Endothelial cell of umbilical vein (primary cell): ENCODE measurements around the gene IGF2BP2. TPM values are rescaled to one million over a fixed set of nuclear protein-coding genes. Genes with fewer than 3 reads are reported as not detected.

Source experiments
- BruUV-seq: library from RNA; stranded (reverse); fragments of 400-500 nt; replicated peaks from 2 replicates; lab custom pipeline; 2021; lab: Mats Ljungman, UMichigan
- CTCF ChIA-PET: fragments of 300-600, 350-600 bp; sonication (Branson Sonifier 250); formaldehyde crosslinking; loops from one replicate; lab custom pipeline; 2021; ENCODE audit warnings: antibody characterized with exemption, inconsistent platforms; lab: Charles Lee
- POLR2A ChIA-PET: fragments of 300-600, 350-600 bp; sonication (Branson Sonifier 250); formaldehyde crosslinking; loops from one replicate; lab custom pipeline; 2021; ENCODE audit warnings: antibody characterized with exemption, inconsistent platforms; lab: Charles Lee
- DNase-seq: peaks from one replicate; pipeline ENCODE4 v3.0.0-alpha.2; 2011; ENCODE audit warnings: low read depth, low spot score
- FAIRE-seq: peaks from 2 replicates; lab custom pipeline; 2011; peaks lifted over from hg19 to GRCh38; lab: Jason Lieb, UNC
- H2AFZ ChIP-seq: 2 replicates; pipeline ENCODE4 v1.6.0; 2012; ENCODE audit warnings: low read depth, low read length, control low read depth, inconsistent platforms
- H3K27ac ChIP-seq: 2 replicates; pipeline ENCODE4 v1.5.1; 2011; ENCODE audit warnings: low read depth, mild to moderate bottlenecking, control low read depth, low read length, moderate library complexity; ENCODE audit not compliant: insufficient read depth
- H3K27me3 ChIP-seq, 2 experiments: 2 replicates each; pipeline versions ENCODE4 v1.6.0 to v1.6.1; 2011; ENCODE audit warnings: low read length in 2 of 2, mixed read lengths in 1 of 2; ENCODE audit not compliant: control insufficient read depth in 2 of 2, insufficient read depth in 2 of 2
- H3K36me3 ChIP-seq, 2 experiments: 2 replicates in 1 of 2; 3 replicates in 1 of 2; pipeline ENCODE4 v1.5.1; 2011; ENCODE audit warnings: low read length in 2 of 2, mild to moderate bottlenecking in 1 of 2, moderate library complexity in 1 of 2; ENCODE audit not compliant: control insufficient read depth in 2 of 2, insufficient read depth in 2 of 2; ENCODE audit errors: extremely low read depth in 1 of 2
- H3K4me1 ChIP-seq: 3 replicates; pipeline ENCODE4 v1.5.1; 2011; ENCODE audit warnings: mild to moderate bottlenecking, low read length; ENCODE audit not compliant: control insufficient read depth, insufficient read depth; ENCODE audit errors: extremely low read depth
- H3K4me2 ChIP-seq: 2 replicates; pipeline ENCODE4 v1.6.1; 2011; ENCODE audit warnings: low read length, control low read depth, mixed read lengths; ENCODE audit not compliant: insufficient read depth
- H3K4me3 ChIP-seq, 3 experiments: fragments of 200-600 bp in 1 of 3; sonication (generic), shearing (Covaris generic) in 1 of 3; replicated peaks in 1 of 3; 2 replicates each; pipeline ENCODE4 v1.5.1; 2011 to 2016; ENCODE audit warnings: control low read depth in 3 of 3, low read length in 3 of 3, mild to moderate bottlenecking in 2 of 3, inconsistent platforms in 1 of 3, low read depth in 1 of 3, moderate library complexity in 1 of 3; ENCODE audit not compliant: insufficient read depth in 1 of 3
- H3K79me2 ChIP-seq: 2 replicates; pipeline ENCODE4 v1.6.0; 2012; ENCODE audit warnings: low read length, inconsistent platforms; ENCODE audit not compliant: control insufficient read depth, insufficient read depth
- H3K9ac ChIP-seq: replicated peaks from 2 replicates; pipeline ENCODE3; 2011; ENCODE audit warnings: low read length, control low read depth; ENCODE audit not compliant: insufficient read depth; ENCODE audit errors: extremely low read depth
- H3K9me1 ChIP-seq: replicated peaks from 3 replicates; pipeline ENCODE4 v1.6.0; 2011; ENCODE audit warnings: mild to moderate bottlenecking, low read length; ENCODE audit not compliant: control insufficient read depth, insufficient read depth; ENCODE audit errors: extremely low read depth
- H3K9me3 ChIP-seq: replicated peaks from 2 replicates; pipeline ENCODE4 v1.5.1; 2012; ENCODE audit warnings: low read length, inconsistent platforms; ENCODE audit not compliant: control insufficient read depth, insufficient read depth
- H4K20me1 ChIP-seq: replicated peaks from 2 replicates; pipeline ENCODE3; 2011; ENCODE audit warnings: mild to moderate bottlenecking, low read length; ENCODE audit not compliant: control insufficient read depth, insufficient read depth; ENCODE audit errors: extremely low read depth
- EZH2 ChIP-seq: IDR thresholded peaks from 2 replicates; pipeline ENCODE4 v1.6.1; 2012; ENCODE audit warnings: borderline replicate concordance, low read depth, mild to moderate bottlenecking, moderate library complexity, low read length, inconsistent platforms; ENCODE audit not compliant: severe bottlenecking
- FOS ChIP-seq: IDR thresholded peaks from 2 replicates; pipeline ENCODE4 v1.6.1; 2011; ENCODE audit warnings: mild to moderate bottlenecking, low read length, moderate library complexity, borderline replicate concordance; ENCODE audit not compliant: insufficient read depth
- GATA2 ChIP-seq: IDR thresholded peaks from 2 replicates; pipeline ENCODE4 v1.7.0; 2011; ENCODE audit warnings: low read depth, mild to moderate bottlenecking, moderate library complexity, mixed read lengths, low read length; ENCODE audit not compliant: insufficient read length, insufficient read depth
- JUN ChIP-seq: IDR thresholded peaks from 2 replicates; pipeline ENCODE4 v1.6.1; 2011; ENCODE audit warnings: borderline replicate concordance, low read depth; ENCODE audit not compliant: insufficient read length, insufficient read depth
- MYC ChIP-seq: IDR thresholded peaks from one replicate; pipeline ENCODE4 v1.6.1; 2011; ENCODE audit warnings: mild to moderate bottlenecking, low read depth, low read length
- POLR2A ChIP-seq: IDR thresholded peaks from 2 replicates; pipeline ENCODE4 v1.6.1; 2012; ENCODE audit warnings: low read depth, mild to moderate bottlenecking, control low read depth, low read length
- POLR2AphosphoS5 ChIP-seq: IDR thresholded peaks from 2 replicates; pipeline ENCODE4 v1.6.1; 2012; ENCODE audit warnings: low read depth, mild to moderate bottlenecking, control low read depth, low read length, moderate library complexity; ENCODE audit not compliant: insufficient read depth
- dilution Hi-C: fragments of 300-500 bp; cut with MboI; formaldehyde crosslinking; loops from one replicate; pipeline ENCODE4 v1.15.0; 2019; ENCODE audit warnings: low sequenced_read_pairs; ENCODE audit not compliant: extremely low pct_ligation_motif_present
- intact Hi-C: fragments of 100-400 bp; cut with micrococcal nuclease; formaldehyde crosslinking; loops from one replicate; pipeline ENCODE4 v1.10.0; 2022
- polyA plus RNA-seq, 4 experiments: library from polyadenylated mRNA; depleted of rRNA in 3 of 4; stranded (reverse) in 3 of 4; unstranded in 1 of 4; fragments of >200 nt; gene quantifications; 2 replicates each; pipeline versions ENCODE4 v1.2.1 to v1.2.3, GENCODE V29; 2011 to 2012; ENCODE audit warnings: missing spikeins in 1 of 4
- total RNA-seq: library from RNA; stranded (reverse); gene quantifications from 2 replicates; pipeline ENCODE4 v1.2.3, GENCODE V29; 2021
- TF ChIP-seq, protein P1 (sequence below): IDR thresholded peaks from 2 replicates; pipeline ENCODE4 v1.6.1; 2011; ENCODE audit not compliant: insufficient read depth, insufficient read length
- TF ChIP-seq, protein P2 (sequence below), 2 donors: IDR thresholded peaks; 1 replicate in 1 of 2; 2 replicates in 1 of 2; pipeline ENCODE4 v1.5.1; 2011; ENCODE audit warnings: low read length in 2 of 2, mild to moderate bottlenecking in 2 of 2, moderate library complexity in 2 of 2, control low read depth in 1 of 2, inconsistent platforms in 1 of 2, low read depth in 1 of 2; ENCODE audit not compliant: insufficient read depth in 1 of 2; ENCODE audit errors: extremely low read depth in 1 of 2

The IGF2BP2 gene
- total and polyA plus RNA-seq, 2 donors (not counting 3 experiments of a cell fraction or from before 2014, with no cell fraction given) = 10.7 to 130 TPM

DNA sequence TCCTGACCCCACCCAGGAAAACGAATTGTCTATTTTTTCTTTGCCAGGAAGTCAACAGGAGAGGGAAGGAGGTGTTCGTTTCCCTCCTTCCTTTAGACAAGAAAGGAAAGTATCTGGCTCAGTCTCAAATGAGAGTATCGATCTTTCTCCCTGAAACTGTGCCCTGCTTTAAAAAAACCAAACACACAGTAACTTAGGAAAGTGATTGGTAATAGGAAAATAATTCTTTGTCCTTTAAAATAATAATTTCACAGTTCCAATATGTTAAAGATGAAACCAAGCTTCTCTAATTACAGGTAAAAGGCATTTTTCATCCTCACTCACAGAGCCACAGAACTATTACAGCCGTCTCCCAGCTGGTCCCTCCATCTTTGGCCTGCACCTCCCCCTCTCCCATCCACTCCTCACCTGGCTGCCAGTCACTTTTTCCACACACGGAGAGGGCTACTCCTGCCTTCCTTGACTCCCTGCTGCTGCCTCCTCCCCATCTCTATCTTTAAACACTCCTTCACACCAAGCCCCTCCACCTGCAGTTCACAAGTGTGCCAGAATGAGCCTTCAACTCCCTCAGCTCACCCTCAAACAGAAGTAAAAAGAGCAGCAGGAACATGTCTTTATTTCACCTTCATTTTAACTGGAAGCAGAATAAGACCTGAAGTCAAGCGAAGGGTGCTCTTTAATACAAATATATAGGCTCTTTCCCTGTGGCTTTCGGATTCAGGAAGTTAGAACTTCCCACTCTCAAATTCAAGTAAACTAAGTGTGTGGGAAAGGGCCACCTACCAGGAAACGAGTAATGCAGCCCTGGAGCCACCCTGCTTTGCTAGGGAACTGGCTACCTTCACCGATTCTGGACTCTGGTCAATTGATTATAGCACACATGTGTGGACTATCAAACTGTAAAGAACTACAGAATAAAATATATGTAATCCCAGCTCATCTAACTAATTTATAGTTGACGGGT, 122.3 kb downstream of the IGF2BP2 start:
- POLR2A ChIA-PET = interaction anchor here (0.9 kb wide), 1 partner anchor 8 kb away, joined by 4 read pairs; no protein-coding TSS in a partner anchor
- dilution Hi-C loops = no loop called here
- H3K4me3 ChIP-seq = peak overlapping the region in 1 of 3 experiments; percentile 16
- H3K36me3 ChIP-seq = no peaks in the 10 kb centered on the region
- peaks cover 88% of the 10 kb centered on the region for H3K79me2 ChIP-seq
- H4K20me1 ChIP-seq = no peaks in the 10 kb centered on the region
- peaks cover 41% of the 10 kb centered on the region for H3K4me1 ChIP-seq
- H3K9me1 ChIP-seq = no peaks in the 10 kb centered on the region
- peak; percentile 62 for DNase-seq
- H3K27ac ChIP-seq = peak overlapping the region; percentile 49
- H3K9ac ChIP-seq = no peak overlapping the region
- intact Hi-C loops = loop anchor here (1.0 kb wide), 1 partner anchor 30 kb away; no protein-coding TSS in a partner anchor
- H3K27me3 ChIP-seq = no peaks in the 10 kb centered on the region
- peak overlapping the region; percentile 76 for H3K4me2 ChIP-seq
- no peaks in the 10 kb centered on the region for H3K9me3 ChIP-seq
- no peak overlapping the region for H2AFZ ChIP-seq
- peak; percentile 80 for FAIRE-seq
- TSS peak; percentile 23 for BruUV-seq
- CTCF ChIA-PET = interaction anchor here (1.0 to 2.9 kb wide), 11 partner anchors 9 to 118 kb away, joined by 3 to 11 read pairs (median 4); no protein-coding TSS in a partner anchor
- no peak for TF ChIP-seq POLR2A
- no peak for TF ChIP-seq JUN
- TF ChIP-seq MYC = no peak
- TF ChIP-seq, protein P1, sequence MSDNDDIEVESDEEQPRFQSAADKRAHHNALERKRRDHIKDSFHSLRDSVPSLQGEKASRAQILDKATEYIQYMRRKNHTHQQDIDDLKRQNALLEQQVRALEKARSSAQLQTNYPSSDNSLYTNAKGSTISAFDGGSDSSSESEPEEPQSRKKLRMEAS = no peak
- TF ChIP-seq EZH2 = no peak
- TF ChIP-seq POLR2AphosphoS5 = no peak
- no peak for TF ChIP-seq GATA2
- no peak for TF ChIP-seq FOS
- TF ChIP-seq, protein P2, sequence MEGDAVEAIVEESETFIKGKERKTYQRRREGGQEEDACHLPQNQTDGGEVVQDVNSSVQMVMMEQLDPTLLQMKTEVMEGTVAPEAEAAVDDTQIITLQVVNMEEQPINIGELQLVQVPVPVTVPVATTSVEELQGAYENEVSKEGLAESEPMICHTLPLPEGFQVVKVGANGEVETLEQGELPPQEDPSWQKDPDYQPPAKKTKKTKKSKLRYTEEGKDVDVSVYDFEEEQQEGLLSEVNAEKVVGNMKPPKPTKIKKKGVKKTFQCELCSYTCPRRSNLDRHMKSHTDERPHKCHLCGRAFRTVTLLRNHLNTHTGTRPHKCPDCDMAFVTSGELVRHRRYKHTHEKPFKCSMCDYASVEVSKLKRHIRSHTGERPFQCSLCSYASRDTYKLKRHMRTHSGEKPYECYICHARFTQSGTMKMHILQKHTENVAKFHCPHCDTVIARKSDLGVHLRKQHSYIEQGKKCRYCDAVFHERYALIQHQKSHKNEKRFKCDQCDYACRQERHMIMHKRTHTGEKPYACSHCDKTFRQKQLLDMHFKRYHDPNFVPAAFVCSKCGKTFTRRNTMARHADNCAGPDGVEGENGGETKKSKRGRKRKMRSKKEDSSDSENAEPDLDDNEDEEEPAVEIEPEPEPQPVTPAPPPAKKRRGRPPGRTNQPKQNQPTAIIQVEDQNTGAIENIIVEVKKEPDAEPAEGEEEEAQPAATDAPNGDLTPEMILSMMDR (IDR thresholded peaks at IDR 0.05; ENCODE audit: extremely low read depth in 1 of 2, insufficient read depth in 1 of 2, low read depth in 1 of 2, low read length in 2 of 2) = no peak
